HepG2 (cell line): ENCODE measurements around the gene CYTH1. TPM values are rescaled to one million over a fixed set of nuclear protein-coding genes. Genes with fewer than 3 reads are reported as not detected.

ENCODE experiments used
- ATAC-seq: fragments of 200-7000 bp; cut with Tn5 transposase; 3 replicates; pipeline ENCODE4 v1.9.1; 2020; ENCODE audit warnings: mild to moderate bottlenecking, moderate library complexity
- BruUV-seq: library from RNA; stranded (reverse); fragments of 400-500 nt; replicated peaks from 2 replicates; lab custom pipeline; 2021; lab: Mats Ljungman, UMichigan
- CTCF ChIA-PET: fragments of 300-600 bp; formaldehyde crosslinking; extraction: SDS; loops from one replicate; lab custom pipeline; 2021; ENCODE audit warnings: low total read pairs, inconsistent platforms, low intra/inter-chr PET ratio; lab: Yijun Ruan, JAX
- POLR2A ChIA-PET: fragments of 350-600 bp; sonication (Branson Sonifier 250); formaldehyde crosslinking; loops from one replicate; lab custom pipeline; 2020; ENCODE audit warnings: antibody characterized with exemption, inconsistent platforms; lab: Yijun Ruan, JAX
- DNase-seq: peaks from one replicate; pipeline ENCODE4 v3.0.0-alpha.2; 2015; ENCODE audit warnings: low spot score
- FAIRE-seq: peaks from 3 replicates; lab custom pipeline; 2011; peaks lifted over from hg19 to GRCh38; lab: Jason Lieb, UNC
- H2AFZ ChIP-seq: one replicate; pipeline ENCODE4 v1.6.1; 2011; ENCODE audit warnings: low read length, inconsistent platforms
- H3K27ac ChIP-seq: fragments of 300-600 bp; 3 replicates; pipeline ENCODE4 v1.8.0; 2011; ENCODE audit warnings: mixed run types, mild to moderate bottlenecking, mixed read lengths, low read length, inconsistent platforms; ENCODE audit not compliant: insufficient read depth; ENCODE audit errors: extremely low read length
- H3K27me3 ChIP-seq, 2 experiments: fragments of 200-600 bp in 1 of 2; 2 replicates in 1 of 2; 3 replicates in 1 of 2; pipeline versions ENCODE4 v1.6.0 to v1.8.0; 2011; ENCODE audit warnings: low read length in 2 of 2, mild to moderate bottlenecking in 2 of 2, moderate library complexity in 2 of 2, inconsistent platforms in 1 of 2; ENCODE audit not compliant: insufficient read depth in 2 of 2, control insufficient read depth in 1 of 2
- H3K36me3 ChIP-seq, 2 experiments: fragments of 200-600 bp in 1 of 2; replicated peaks in 1 of 2; 2 replicates in 1 of 2; 3 replicates in 1 of 2; pipeline versions ENCODE4 v1.5.1 to v1.8.0; 2011; ENCODE audit warnings: low read length in 2 of 2, inconsistent platforms in 1 of 2; ENCODE audit not compliant: insufficient read depth in 2 of 2, control insufficient read depth in 1 of 2
- H3K4me1 ChIP-seq: 2 replicates; pipeline ENCODE4 v1.5.1; 2012; ENCODE audit warnings: low read length, inconsistent platforms; ENCODE audit not compliant: insufficient read depth
- H3K4me2 ChIP-seq: 2 replicates; pipeline ENCODE4 v1.6.0; 2011; ENCODE audit warnings: low read depth, low read length, inconsistent platforms
- H3K4me3 ChIP-seq, 3 experiments: fragments of 200-600 bp in 1 of 3; sonication (generic), shearing (Covaris generic) in 1 of 3; replicated peaks in 1 of 3; 2 replicates each; pipeline ENCODE4 v1.5.1; 2011 to 2016; ENCODE audit warnings: low read length in 3 of 3, inconsistent platforms in 2 of 3, low read depth in 2 of 3, mild to moderate bottlenecking in 2 of 3, control low read depth in 1 of 3, mixed read lengths in 1 of 3; ENCODE audit not compliant: insufficient read depth in 1 of 3
- H3K79me2 ChIP-seq: one replicate; pipeline ENCODE4 v1.6.1; 2011; ENCODE audit warnings: low read length, inconsistent platforms; ENCODE audit not compliant: insufficient read depth
- H3K9ac ChIP-seq: 2 replicates; pipeline ENCODE4 v1.6.0; 2011; ENCODE audit warnings: mild to moderate bottlenecking, low read depth, low read length, inconsistent platforms; ENCODE audit not compliant: insufficient read depth
- H3K9me3 ChIP-seq: 2 replicates; pipeline ENCODE4 v1.5.1; 2012; ENCODE audit warnings: mild to moderate bottlenecking, low read length
- H4K20me1 ChIP-seq: 2 replicates; pipeline ENCODE4 v1.6.0; 2011; ENCODE audit warnings: inconsistent platforms, mild to moderate bottlenecking, low read length, moderate library complexity; ENCODE audit not compliant: insufficient read depth
- AKAP8 ChIP-seq: sonication (generic); formaldehyde crosslinking; IDR thresholded peaks from 2 replicates; pipeline ENCODE4 v1.5.1; 2020; ENCODE audit warnings: mild to moderate bottlenecking, missing genetic modification reagents
- DBP ChIP-seq: sonication (generic); formaldehyde crosslinking; IDR thresholded peaks from 2 replicates; pipeline ENCODE4 v1.4.0; 2020; ENCODE audit warnings: missing genetic modification reagents; ENCODE audit errors: not compliant biosample characterization
- IRF2 ChIP-seq: IDR thresholded peaks from 2 replicates; pipeline ENCODE4 v1.6.1; 2018; ENCODE audit warnings: missing genetic modification reagents, missing compliant biosample characterization
- KDM3A ChIP-seq: IDR thresholded peaks from 2 replicates; pipeline ENCODE4 v1.6.1; 2018; ENCODE audit warnings: low read depth, missing compliant biosample characterization
- MAFG ChIP-seq: sonication (generic); formaldehyde crosslinking; IDR thresholded peaks from 2 replicates; pipeline ENCODE4 v1.5.1; 2020; ENCODE audit warnings: mild to moderate bottlenecking, missing genetic modification reagents
- NR0B2 ChIP-seq: sonication (generic); formaldehyde crosslinking; IDR thresholded peaks from 2 replicates; pipeline ENCODE4 v1.4.0; 2020; ENCODE audit warnings: mild to moderate bottlenecking, missing genetic modification reagents
- PHF21A ChIP-seq: sonication (generic); formaldehyde crosslinking; IDR thresholded peaks from 2 replicates; pipeline ENCODE4 v1.5.0; 2020; ENCODE audit warnings: mild to moderate bottlenecking, missing genetic modification reagents
- RNF2 ChIP-seq: fragments of 450-650 bp; conservative IDR thresholded peaks from 2 replicates; pipeline ENCODE4 v1.6.1; 2016; ENCODE audit warnings: low read depth
- SAFB2 ChIP-seq: sonication (generic); formaldehyde crosslinking; IDR thresholded peaks from 2 replicates; pipeline ENCODE4 v1.5.1; 2020; ENCODE audit warnings: missing genetic modification reagents, low read depth, mild to moderate bottlenecking, borderline replicate concordance
- TBL1XR1 ChIP-seq: fragments of 150-350 bp; IDR thresholded peaks from 2 replicates; pipeline ENCODE4 v1.6.1; 2014; ENCODE audit warnings: borderline replicate concordance, low read length; ENCODE audit not compliant: partially characterized antibody
- ZBTB37 ChIP-seq: sonication (generic); formaldehyde crosslinking; IDR thresholded peaks from 2 replicates; pipeline ENCODE4 v1.4.0; 2020; ENCODE audit warnings: mild to moderate bottlenecking, missing genetic modification reagents
- ZEB1 ChIP-seq: IDR thresholded peaks from 2 replicates; pipeline ENCODE4 v1.6.1; 2012; ENCODE audit warnings: mild to moderate bottlenecking, low read depth, inconsistent platforms; ENCODE audit not compliant: insufficient replicate concordance
- ZFY ChIP-seq: sonication (generic); formaldehyde crosslinking; IDR thresholded peaks from 2 replicates; pipeline ENCODE4 v1.4.0; 2020; ENCODE audit warnings: missing genetic modification reagents
- ZNF354B ChIP-seq: sonication (generic); formaldehyde crosslinking; IDR thresholded peaks from 2 replicates; pipeline ENCODE4 v1.8.0; 2022; ENCODE audit warnings: mild to moderate bottlenecking, missing genetic modification reagents
- ZNF547 ChIP-seq: sonication (generic); formaldehyde crosslinking; IDR thresholded peaks from 2 replicates; pipeline ENCODE4 v1.5.1; 2020; ENCODE audit warnings: mild to moderate bottlenecking, missing genetic modification reagents
- ZNF615 ChIP-seq: sonication (generic); formaldehyde crosslinking; IDR thresholded peaks from 2 replicates; pipeline ENCODE4 v1.5.0; 2020; ENCODE audit warnings: mild to moderate bottlenecking, missing genetic modification reagents, borderline replicate concordance
- ZNF704 ChIP-seq: sonication (generic); formaldehyde crosslinking; IDR thresholded peaks from 2 replicates; pipeline ENCODE4 v1.8.1; 2023; ENCODE audit warnings: mild to moderate bottlenecking, inconsistent platforms, moderate library complexity, missing genetic modification reagents, borderline replicate concordance
- ZNF749 ChIP-seq: sonication (generic); formaldehyde crosslinking; IDR thresholded peaks from 2 replicates; pipeline ENCODE4 v1.8.0; 2022; ENCODE audit warnings: mild to moderate bottlenecking, missing genetic modification reagents, moderate library complexity, borderline replicate concordance
- ZNF850 ChIP-seq: sonication (generic); formaldehyde crosslinking; conservative IDR thresholded peaks from 2 replicates; pipeline ENCODE4 v1.9.0; 2021; ENCODE audit warnings: mild to moderate bottlenecking, missing genetic modification reagents
- ZSCAN29 ChIP-seq: sonication (generic); formaldehyde crosslinking; conservative IDR thresholded peaks from 2 replicates; pipeline ENCODE4 v1.4.0; 2020; ENCODE audit warnings: mild to moderate bottlenecking, missing genetic modification reagents
- WGBS: methylation state at CpG from one replicate; pipeline ENCODE4 v1.1.6; 2017; ENCODE audit warnings: low lambda C conversion rate; 5-methylcytosine and 5-hydroxymethylcytosine counted together
- in situ Hi-C: cut with HindIII; loops from 2 replicates; pipeline ENCODE4 v1.10.0; 2017; ENCODE audit warnings: low pct_unique_long_range_greater_than_20kb; ENCODE audit not compliant: extremely low pct_ligation_motif_present
- intact Hi-C: fragments of 100-400 bp; cut with micrococcal nuclease; formaldehyde crosslinking; loops from one replicate; pipeline ENCODE4 v1.10.0; 2022; ENCODE audit not compliant: unreplicated experiment
- polyA plus RNA-seq, 8 experiments: library from polyadenylated mRNA; depleted of rRNA in 3 of 8; stranded (reverse) in 7 of 8; unstranded in 1 of 8; fragments of >200 nt; fragmentation: Illumina TruSeq in 4 of 8; extraction: Trizol in 4 of 8; gene quantifications; 2 replicates each; pipeline versions ENCODE4 v1.2.1 to v1.2.3, GENCODE V29; 2011 to 2016; ENCODE audit warnings: low read depth in 4 of 8, missing spikeins in 1 of 8, mixed read lengths in 1 of 8; ENCODE audit not compliant: insufficient read depth in 1 of 8
- total RNA-seq, 5 experiments: library from RNA; depleted of rRNA; stranded (reverse); fragments of >200 nt; fragmentation: Illumina TruSeq; extraction: Trizol; gene quantifications; 2 replicates each; pipeline ENCODE4 v1.2.3, GENCODE V29; 2016; ENCODE audit warnings: low read depth in 1 of 5

The CYTH1 gene
- total and polyA plus RNA-seq, 2 of the 13 experiments (the other 11 are each of a cell fraction or from before 2014, with no cell fraction given) = 20.1 to 48.9 TPM

- ChIA-PET CTCF (no interaction called here), POLR2A (no interaction called here)
- no peak overlapping the region for H2AFZ ChIP-seq
- DNase-seq (no peak), FAIRE-seq (no peak), ATAC-seq (no peak)
- no peak overlapping the region for H3K4me2 ChIP-seq
- no TSS peak for BruUV-seq
- TF ChIP-seq ZBTB37 (CRISPR knock-in tag) = no peak
- no peak for TF ChIP-seq TBL1XR1
- no peak for TF ChIP-seq ZNF615 (CRISPR knock-in tag)
- TF ChIP-seq SAFB2 (CRISPR knock-in tag) = no peak
- TF ChIP-seq NR0B2 (CRISPR knock-in tag) = no peak
- no peak for TF ChIP-seq ZNF547 (CRISPR knock-in tag)
- no peak for TF ChIP-seq ZNF850 (CRISPR knock-in tag)
- no peak for TF ChIP-seq ZSCAN29 (CRISPR knock-in tag)
- no peak for TF ChIP-seq KDM3A (CRISPR knock-in tag)
- no peak for TF ChIP-seq ZEB1
- TF ChIP-seq RNF2 = no peak
- no peak for TF ChIP-seq AKAP8 (CRISPR knock-in tag)
- no peak for TF ChIP-seq ZNF749 (CRISPR knock-in tag)
- no peak for TF ChIP-seq ZFY (CRISPR knock-in tag)
- TF ChIP-seq ZNF704 (CRISPR knock-in tag) = no peak
- no peak for TF ChIP-seq DBP (CRISPR knock-in tag)
- no peak for TF ChIP-seq PHF21A (CRISPR knock-in tag)
- no peak for TF ChIP-seq MAFG (CRISPR knock-in tag)
- TF ChIP-seq IRF2 (CRISPR knock-in tag) = no peak
- TF ChIP-seq ZNF354B (CRISPR knock-in tag) = no peak
- TF ChIP-seq, all 625 proteins: peak for 0
- 96% methylated on average over 7 of the region's 7 CpGs for WGBS
- Histone ChIP-seq H3K27ac (no peak overlapping the region), H3K36me3 (peaks cover 4 to 34% of the 10 kb centered on the region in 2 experiments; a peak in 4 of 5 replicates), H3K4me1 (peaks cover 10% of the 10 kb centered on the region), H3K9me3 (no peaks in the 10 kb centered on the region), H3K79me2 (peaks cover 9% of the 10 kb centered on the region), H4K20me1 (no peaks in the 10 kb centered on the region; the same call in 1 of the 2 replicates), H3K4me3 (no peak overlapping the region), H3K27me3 (no peaks in the 10 kb centered on the region), H3K9ac (no peak overlapping the region)
- intact Hi-C loops (no loop called here), in situ Hi-C loops (loop anchor here (5.0 kb wide), 1 partner anchor 210 kb away; no protein-coding TSS in a partner anchor)
Measured at GRCh38 chr17:78707016-78707415, 75.1 kb downstream of the CYTH1 start.
